Adipose tissue (tissue), 3 donors: ENCODE data around the gene AK4. TPM values are rescaled to one million over a fixed set of nuclear protein-coding genes. Genes with fewer than 3 reads are reported as not detected.
"Not testable (repeated sequence)": the region's sequence is repeated elsewhere in the genome, so short reads cannot be mapped to it uniquely, and the experiment has no call there.

Source experiments
- H3K27ac ChIP-seq: one replicate; pipeline ENCODE4 v1.5.1; 2013; ENCODE audit warnings: low read depth, low read length
- WGBS, 3 donors: extraction: QIAGEN DNeasy Blood & Tissue Kit; methylation state at CpG; one replicate each; pipeline ENCODE4 v1.1.7; 2013; 5-methylcytosine and 5-hydroxymethylcytosine counted together
- polyA plus RNA-seq, 3 donors: library from polyadenylated mRNA; stranded (reverse); fragments of 200-250 nt; gene quantifications; one replicate each; pipeline ENCODE4 v1.2.3, GENCODE V29; 2013
- donor health status: healthy with polysubstance abuse.
- donor health status: Bipolar disorder and iron deficiency.
- donor health status: healthy.

AK4 gene
- polyA plus RNA-seq, 3 donors = 4.6 to 62.7 (median 19.3) TPM

- 60 to 75% (median 66%) methylated on average over 1 of the region's 1 CpG for WGBS, 3 donors
- H3K27ac ChIP-seq = no peak overlapping the region
These were observed 82.9 kb downstream of the AK4 start for GRCh38 chr1:65230731-65231481.

GRCh38 chr1:65231718-65232330 is 83.8 kb downstream of the AK4 start:
- H3K27ac ChIP-seq = no peak overlapping the region
- WGBS, 3 donors = 60 to 80% (median 65%) methylated on average over 4 of the region's 4 CpGs

GRCh38 chr1:65232461-65232990 is 84.5 kb downstream of the AK4 start:
- 61 to 87% (median 68%) methylated on average over 4 of the region's 4 CpGs for WGBS, 3 donors
- no peak overlapping the region for H3K27ac ChIP-seq

DNA sequence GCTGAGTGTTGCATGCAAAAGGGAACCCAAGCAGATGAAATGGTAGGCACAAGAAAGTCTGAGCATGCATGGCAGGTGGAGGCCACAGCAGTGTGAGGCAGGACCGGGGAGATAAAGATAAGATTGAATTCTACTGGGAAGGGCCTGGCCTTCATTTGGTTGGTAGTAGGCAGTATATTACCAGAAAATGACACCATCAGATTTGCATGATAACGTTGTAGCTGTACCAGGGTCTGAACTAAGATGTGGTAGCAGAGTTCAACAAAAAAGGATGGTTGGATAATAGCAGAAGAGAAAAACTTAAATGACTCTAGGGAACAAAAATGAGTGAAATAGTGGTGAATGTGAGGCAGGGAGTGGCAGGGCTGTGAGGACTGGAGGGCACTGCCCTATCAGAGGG is 85.8 kb downstream of the AK4 start:
- WGBS, 3 donors = 64 to 69% (median 67%) methylated on average over 2 of the region's 2 CpGs
- H3K27ac ChIP-seq = no peak overlapping the region

GRCh38 chr1:65235867-65236805 is 88.1 kb downstream of the AK4 start:
- 58 to 80% (median 66%) methylated on average over 3 of the region's 3 CpGs for WGBS, 3 donors
- H3K27ac ChIP-seq = no peak overlapping the region

DNA sequence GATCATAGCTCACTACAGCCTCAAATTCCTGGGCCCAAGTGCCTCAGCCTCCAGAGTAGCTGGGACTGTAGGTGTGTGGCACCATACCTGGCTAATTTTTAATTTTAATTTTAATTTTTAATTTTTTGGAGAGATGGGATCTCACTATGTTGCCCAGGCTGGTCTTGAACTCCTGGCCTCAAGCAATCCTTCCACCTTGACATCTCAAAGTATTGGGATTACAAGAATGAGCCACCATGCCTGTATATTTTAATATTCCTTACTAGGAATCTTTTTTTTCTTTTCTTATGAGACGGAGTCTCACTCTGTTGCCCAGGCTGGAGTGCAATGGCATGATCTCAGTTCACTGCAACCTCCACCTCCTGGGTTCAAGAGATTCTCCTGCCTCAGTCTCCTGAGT is 89.1 kb downstream of the AK4 start:
- not testable (repeated sequence) for H3K27ac ChIP-seq
- WGBS, 3 donors = 82 to 98% (median 90%) methylated on average over 1 of the region's 1 CpG

GRCh38 chr1:65237503-65237902 is 89.5 kb downstream of the AK4 start:
- 84 to 87% (median 85%) methylated on average over 4 of the region's 4 CpGs for WGBS, 3 donors
- no peak overlapping the region for H3K27ac ChIP-seq

DNA sequence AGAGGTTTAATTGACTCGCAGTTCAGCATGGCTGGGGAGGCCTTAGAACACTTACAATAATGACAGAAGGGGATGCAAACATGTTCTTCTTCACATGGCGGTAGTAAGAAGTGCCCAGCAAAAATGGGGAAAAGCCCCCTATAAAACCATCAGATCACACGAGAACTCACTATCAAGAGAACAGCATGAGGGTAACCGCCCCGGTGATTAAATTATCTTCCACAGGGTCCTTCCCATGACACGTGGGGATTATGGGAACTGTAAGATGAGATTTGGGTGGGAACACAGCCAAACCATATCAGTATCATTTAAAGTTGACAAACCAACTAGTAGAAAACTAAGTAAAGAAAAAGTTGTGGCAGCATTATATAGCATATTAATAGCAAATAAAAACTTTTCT is 90.0 kb downstream of the AK4 start:
- H3K27ac ChIP-seq = no peak overlapping the region
- WGBS, 3 donors = 60 to 85% (median 82%) methylated on average over 6 of the region's 6 CpGs

DNA sequence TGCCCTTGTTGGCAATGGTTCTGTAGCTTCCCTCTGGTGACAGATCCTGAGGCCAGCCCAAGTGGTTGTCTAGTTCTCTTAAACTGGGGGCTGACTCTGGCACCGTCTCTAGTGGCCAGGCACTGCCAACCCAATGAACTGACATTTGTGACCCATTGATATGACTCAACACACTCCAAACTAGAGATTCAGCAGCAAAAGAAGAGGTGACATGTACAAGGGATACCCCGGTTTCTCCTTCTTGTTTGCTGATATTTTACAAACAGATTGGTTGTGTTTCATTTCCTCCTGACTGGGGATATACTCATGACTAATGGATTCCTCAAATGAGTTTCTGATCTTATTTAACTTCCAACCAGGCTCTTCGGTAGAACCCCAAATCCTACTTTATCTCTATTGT is 95.5 kb downstream of the AK4 start:
- H3K27ac ChIP-seq = no peak overlapping the region
- WGBS, 3 donors = 83 to 88% (median 85%) methylated on average over 3 of the region's 3 CpGs

- no peak overlapping the region for H3K27ac ChIP-seq
These were observed 97.3 kb downstream of the AK4 start for GRCh38 chr1:65245295-65245694.

DNA sequence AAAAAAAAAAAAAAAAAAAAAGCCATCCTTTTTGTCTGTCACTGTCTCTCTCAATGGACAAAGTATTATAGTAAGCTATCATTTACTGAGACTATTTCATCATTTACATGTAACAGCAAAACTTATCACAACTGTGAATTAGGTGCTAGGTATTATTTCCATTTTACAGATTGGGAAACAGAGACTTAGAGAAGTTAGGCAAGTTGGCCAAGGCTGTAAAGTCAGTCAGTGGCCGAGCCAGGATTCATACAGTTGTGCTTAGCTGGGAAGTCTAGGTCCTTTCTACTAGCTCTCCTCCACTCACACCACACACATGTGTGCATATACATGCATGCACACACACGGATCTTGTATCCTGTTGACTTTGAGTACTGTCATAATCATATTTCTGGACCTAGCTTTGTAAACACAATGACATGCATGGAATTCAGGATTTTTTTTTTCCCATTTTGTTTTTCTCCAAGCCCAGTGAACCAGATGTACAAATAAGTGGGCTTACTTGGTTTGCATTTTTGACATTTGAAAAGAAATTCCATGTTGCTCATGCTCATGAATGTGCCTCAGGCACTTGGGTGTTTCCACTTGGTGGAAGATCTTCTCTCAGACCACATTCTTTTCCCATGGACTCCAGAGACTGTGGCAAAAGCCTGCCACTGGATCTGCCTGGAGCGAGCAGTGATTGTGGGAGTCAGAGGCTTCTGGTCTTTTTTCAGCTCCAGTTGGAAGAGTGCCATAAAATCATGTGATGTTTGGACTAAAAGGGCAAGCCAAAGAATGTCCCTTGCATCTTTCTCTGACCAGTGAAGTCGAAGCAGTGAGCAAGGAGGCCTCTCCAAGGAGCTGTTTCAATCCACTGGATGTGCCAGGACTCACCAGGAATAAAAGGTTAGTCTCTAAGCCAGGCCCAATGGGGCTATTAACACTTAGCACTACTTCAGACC is 99.7 kb downstream of the AK4 start:
- WGBS, 3 donors = 49 to 68% (median 57%) methylated on average over 4 of the region's 4 CpGs
- H3K27ac ChIP-seq = no peak overlapping the region

DNA sequence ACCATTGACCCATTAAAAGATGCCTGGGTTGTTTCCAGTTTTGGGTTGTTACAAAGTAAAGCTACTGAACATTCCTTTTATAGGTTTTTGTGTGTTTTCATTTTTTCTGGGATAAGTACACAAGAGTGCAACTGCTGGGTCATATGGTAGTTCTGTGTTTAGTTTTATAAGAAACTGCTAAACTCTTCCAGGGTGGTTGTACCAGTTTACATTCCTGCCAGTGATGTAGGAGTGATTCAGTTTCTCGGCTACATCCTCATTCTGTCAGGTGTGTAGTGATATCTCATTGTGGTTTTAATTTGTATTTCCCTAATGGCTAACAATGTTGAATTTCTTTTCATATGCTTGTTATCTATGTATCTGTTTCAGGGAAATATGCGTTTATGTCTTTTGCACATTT is 102.8 kb downstream of the AK4 start:
- WGBS, 3 donors = 81 to 84% (median 82%) methylated on average over 2 of the region's 2 CpGs
- no peak overlapping the region for H3K27ac ChIP-seq

GRCh38 chr1:65253800-65254319 is 105.9 kb downstream of the AK4 start:
- H3K27ac ChIP-seq = no peak overlapping the region
- 2 to 3% (median 3%) methylated on average over 15 of the region's 15 CpGs for WGBS, 3 donors

DNA sequence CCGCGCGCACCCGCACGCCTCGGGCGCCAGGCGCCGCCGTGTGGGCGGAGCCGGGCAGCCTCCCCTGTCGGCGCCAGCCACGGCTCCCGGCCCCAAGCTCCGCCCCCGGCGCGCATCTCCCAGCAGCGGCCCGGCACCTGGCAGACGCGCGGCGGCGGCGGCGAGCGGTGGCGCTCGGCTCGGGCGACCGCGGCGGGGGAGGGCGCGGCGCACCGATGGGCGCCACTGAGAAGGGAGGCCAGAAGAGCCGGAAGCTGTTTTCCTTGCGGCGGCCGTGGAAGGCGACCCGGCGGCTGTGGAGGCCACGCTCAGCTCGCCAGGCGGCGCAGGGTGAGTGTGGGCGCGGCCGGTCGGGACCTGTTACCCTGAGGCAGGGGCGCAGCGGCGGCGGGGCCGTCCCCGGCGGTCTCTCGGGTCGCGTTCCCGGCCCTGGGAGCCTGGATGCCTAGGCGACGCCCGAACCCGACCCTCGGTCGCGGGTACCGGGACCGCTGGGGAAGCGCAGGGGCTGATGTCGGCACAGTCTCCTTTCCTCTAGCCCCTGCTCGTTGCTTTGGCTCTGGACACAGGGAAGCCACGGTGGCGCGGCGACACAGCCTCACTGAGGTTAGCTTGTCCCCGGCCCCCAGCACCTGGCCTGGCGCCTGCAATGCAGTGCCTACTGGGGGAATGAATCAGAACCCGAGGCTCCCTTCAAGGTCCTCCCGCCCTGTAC is 106.5 kb downstream of the AK4 start:
- WGBS, 3 donors = 0% methylated on average over 76 to 88 of the region's 88 CpGs
- no peak overlapping the region for H3K27ac ChIP-seq

- 10 to 16% (median 16%) methylated on average over 23 of the region's 23 CpGs for WGBS, 3 donors
- H3K27ac ChIP-seq = no peak overlapping the region
These were observed 107.1 kb downstream of the AK4 start for GRCh38 chr1:65255035-65255655.

DNA sequence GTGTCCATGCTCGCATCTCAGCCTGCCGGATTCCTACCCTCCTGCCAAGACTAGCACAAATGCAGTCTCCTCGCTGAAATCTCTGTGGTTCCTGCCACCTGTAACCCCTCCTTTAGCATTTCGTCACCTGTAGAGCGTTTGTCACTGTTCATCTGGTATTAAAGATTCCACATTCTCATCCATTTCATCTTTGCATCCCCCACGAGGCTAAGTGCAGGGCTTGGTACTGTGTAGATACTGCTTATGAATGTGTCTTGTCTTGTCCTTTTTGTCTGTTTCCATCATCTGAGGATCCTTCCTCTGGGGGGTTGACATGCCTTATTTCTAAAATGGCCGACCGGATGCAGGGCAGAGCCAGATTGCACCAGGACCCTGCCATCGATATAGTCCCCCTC is 107.7 kb downstream of the AK4 start:
- H3K27ac ChIP-seq = no peak overlapping the region
- 80 to 84% (median 82%) methylated on average over 9 of the region's 9 CpGs for WGBS, 3 donors
